Colonic mucosa (tissue), 4 donors: Measurements from ENCODE around the gene MB21D2. TPM values are rescaled to one million over a fixed set of nuclear protein-coding genes. Genes with fewer than 3 reads are reported as not detected.

Experiments used
- DNase-seq: peaks from one replicate; pipeline ENCODE4 v3.0.0-alpha.2; 2020
- H3K27ac ChIP-seq: fragments of 200-600 bp; one replicate; pipeline ENCODE4 v1.8.0; 2021
- H3K27me3 ChIP-seq: fragments of 200-600 bp; one replicate; pipeline ENCODE4 v1.8.0; 2021
- H3K36me3 ChIP-seq: fragments of 200-600 bp; one replicate; pipeline ENCODE4 v1.8.0; 2021
- H3K4me1 ChIP-seq: fragments of 200-600 bp; one replicate; pipeline ENCODE4 v1.8.0; 2021; ENCODE audit warnings: mild to moderate bottlenecking
- H3K4me3 ChIP-seq: fragments of 200-600 bp; one replicate; pipeline ENCODE4 v1.8.0; 2021
- H3K9ac ChIP-seq, 2 donors: one replicate each; pipeline ENCODE4 v1.7.0; 2013; ENCODE audit warnings: control low read depth in 2 of 2, low read depth in 2 of 2, low read length in 2 of 2
- H3K9me3 ChIP-seq: fragments of 200-600 bp; one replicate; pipeline ENCODE4 v1.8.0; 2021
- intact Hi-C: fragments of 100-400 bp; cut with DNase I; formaldehyde crosslinking; loops from one replicate; pipeline ENCODE4 v1.14.1; 2022
- total RNA-seq, 2 donors: library from RNA; stranded (reverse); fragmentation: NEBNext Ultra II Directional in 1 of 2; extraction: Animal tissue kit (Norgen Biotek cat#: 25700) in 1 of 2; gene quantifications; one replicate each; pipeline ENCODE4 v1.2.1, GENCODE V29; 2021
- TF ChIP-seq, protein P1 (sequence below): fragments of 200-600 bp; IDR thresholded peaks from one replicate; pipeline ENCODE4 v1.8.0; 2022; ENCODE audit warnings: antibody characterized with exemption, mild to moderate bottlenecking
- donor health status: healthy.
- donor health status: DM: no; HTN: no; CAD: no.
- donor health status: DM: no; HTN: no; CAD: no.

Gene MB21D2
- total RNA-seq, 2 donors from 2014 or later, result 2.8 to 4.4 TPM

DNA sequence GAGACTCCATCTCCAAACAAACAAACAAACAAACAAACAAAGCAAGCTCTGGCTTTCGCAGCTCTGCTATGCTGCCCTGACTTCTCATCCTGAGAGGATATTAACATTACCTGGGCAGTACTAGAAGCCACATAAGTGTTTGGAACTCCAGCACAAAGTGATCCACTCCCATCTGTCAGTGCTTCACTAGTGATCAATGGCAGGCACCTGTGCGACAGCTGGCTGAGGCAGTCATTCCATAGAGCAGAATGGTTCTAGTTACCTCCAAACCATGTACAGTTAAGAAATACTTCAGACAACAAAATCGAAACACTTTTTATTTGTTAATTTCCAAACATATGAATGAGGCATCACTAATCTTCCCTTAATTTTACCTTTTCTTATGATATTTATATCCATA, 2.8 kb upstream of the MB21D2 start:
- Histone ChIP-seq H3K4me1 (no peaks in the 10 kb centered on the region), H3K27ac (no peak overlapping the region), H3K4me3 (no peak overlapping the region), H3K9ac (no peak overlapping the region), H3K27me3 (no peaks in the 10 kb centered on the region), H3K36me3 (no peaks in the 10 kb centered on the region), H3K9me3 (no peaks in the 10 kb centered on the region)
- intact Hi-C loops, result loop anchor here (5.0 kb wide), 1 partner anchor 103 kb away; no protein-coding TSS in a partner anchor
- TF ChIP-seq, protein P1, sequence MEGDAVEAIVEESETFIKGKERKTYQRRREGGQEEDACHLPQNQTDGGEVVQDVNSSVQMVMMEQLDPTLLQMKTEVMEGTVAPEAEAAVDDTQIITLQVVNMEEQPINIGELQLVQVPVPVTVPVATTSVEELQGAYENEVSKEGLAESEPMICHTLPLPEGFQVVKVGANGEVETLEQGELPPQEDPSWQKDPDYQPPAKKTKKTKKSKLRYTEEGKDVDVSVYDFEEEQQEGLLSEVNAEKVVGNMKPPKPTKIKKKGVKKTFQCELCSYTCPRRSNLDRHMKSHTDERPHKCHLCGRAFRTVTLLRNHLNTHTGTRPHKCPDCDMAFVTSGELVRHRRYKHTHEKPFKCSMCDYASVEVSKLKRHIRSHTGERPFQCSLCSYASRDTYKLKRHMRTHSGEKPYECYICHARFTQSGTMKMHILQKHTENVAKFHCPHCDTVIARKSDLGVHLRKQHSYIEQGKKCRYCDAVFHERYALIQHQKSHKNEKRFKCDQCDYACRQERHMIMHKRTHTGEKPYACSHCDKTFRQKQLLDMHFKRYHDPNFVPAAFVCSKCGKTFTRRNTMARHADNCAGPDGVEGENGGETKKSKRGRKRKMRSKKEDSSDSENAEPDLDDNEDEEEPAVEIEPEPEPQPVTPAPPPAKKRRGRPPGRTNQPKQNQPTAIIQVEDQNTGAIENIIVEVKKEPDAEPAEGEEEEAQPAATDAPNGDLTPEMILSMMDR, result no peak
- DNase-seq, result no peak

- H3K4me3 ChIP-seq, result no peak overlapping the region
- intact Hi-C loops, result loop anchor here (5.0 kb wide), 1 partner anchor 103 kb away; no protein-coding TSS in a partner anchor
- TF ChIP-seq, protein P1, result no peak
- no peak for DNase-seq
- H3K27ac ChIP-seq, result no peak overlapping the region
- no peaks in the 10 kb centered on the region for H3K9me3 ChIP-seq
- no peaks in the 10 kb centered on the region for H3K36me3 ChIP-seq
- no peaks in the 10 kb centered on the region for H3K4me1 ChIP-seq
- no peak overlapping the region for H3K9ac ChIP-seq
- H3K27me3 ChIP-seq, result no peaks in the 10 kb centered on the region
Observed at GRCh38 chr3:192919901-192920300, 2.2 kb upstream of the MB21D2 start.

DNA sequence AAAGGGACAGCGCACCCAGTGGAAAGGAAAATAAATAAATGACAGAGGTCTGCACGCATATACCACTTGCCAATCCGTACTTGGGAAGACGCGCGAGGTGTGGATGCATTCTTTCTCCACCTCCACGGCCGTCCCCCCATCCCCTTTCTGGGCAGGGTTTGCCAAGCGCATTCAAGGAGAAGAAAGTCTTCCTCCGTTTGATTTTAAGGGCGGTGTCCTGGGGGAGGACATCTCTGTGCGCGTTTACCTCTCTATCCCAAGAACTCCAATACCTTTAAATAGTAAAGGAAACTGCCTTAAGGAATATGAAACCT, 576 bp upstream of the MB21D2 start:
- H3K36me3 ChIP-seq, result no peaks in the 10 kb centered on the region
- peak overlapping the region; percentile 87 for H3K27ac ChIP-seq
- H3K9me3 ChIP-seq, result no peaks in the 10 kb centered on the region
- H3K9ac ChIP-seq, result peak overlapping the region; percentile 43 to 68
- H3K27me3 ChIP-seq, result no peaks in the 10 kb centered on the region
- no peak for DNase-seq
- TF ChIP-seq, protein P1, result no peak
- H3K4me1 ChIP-seq, result no peaks in the 10 kb centered on the region
- intact Hi-C loops, result no loop called here
- H3K4me3 ChIP-seq, result peak overlapping the region; percentile 61

DNA sequence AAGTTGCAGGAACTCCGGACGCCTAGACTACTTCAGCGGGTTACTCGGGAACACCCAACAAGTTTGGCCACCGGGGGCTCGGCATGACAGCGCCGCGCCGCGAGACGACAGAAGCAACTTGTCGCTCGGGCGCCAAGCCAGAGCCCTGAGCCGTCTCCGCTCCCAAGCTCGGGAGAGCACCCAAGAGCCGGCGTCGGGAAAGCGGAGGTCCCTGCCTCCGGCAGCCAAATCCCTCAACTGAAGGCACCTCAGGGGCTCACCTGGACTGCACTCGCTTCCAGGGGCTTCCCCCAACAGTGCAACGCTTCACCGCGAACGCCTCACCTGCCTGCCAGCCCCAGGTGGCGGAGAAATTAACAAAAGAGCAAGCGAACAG, 640 bp downstream of the MB21D2 start:
- TF ChIP-seq, protein P1, result no peak
- intact Hi-C loops, result no loop called here
- DNase-seq, result peak; percentile 73
- no peaks in the 10 kb centered on the region for H3K36me3 ChIP-seq
- H3K9me3 ChIP-seq, result no peaks in the 10 kb centered on the region
- peak overlapping the region; percentile 70 to 80 for H3K9ac ChIP-seq
- peak overlapping the region; percentile 61 for H3K4me3 ChIP-seq
- H3K27ac ChIP-seq, result peak overlapping the region; percentile 87
- no peaks in the 10 kb centered on the region for H3K4me1 ChIP-seq
- no peaks in the 10 kb centered on the region for H3K27me3 ChIP-seq

- Histone ChIP-seq H3K27me3 (no peaks in the 10 kb centered on the region), H3K9ac (peak overlapping the region; percentile 70 to 80), H3K4me1 (no peaks in the 10 kb centered on the region), H3K27ac (peak overlapping the region; percentile 87), H3K4me3 (peak overlapping the region; percentile 61), H3K36me3 (no peaks in the 10 kb centered on the region), H3K9me3 (no peaks in the 10 kb centered on the region)
- TF ChIP-seq, protein P1, result no peak
- intact Hi-C loops, result no loop called here
- peak; percentile 37 for DNase-seq
Observed at GRCh38 chr3:192916371-192917027, 1.2 kb downstream of the MB21D2 start.
